Activated CD4-positive, alpha-beta T cell treated with anti-CD3 and anti-CD28 coated beads, Interleukin-2, amount 10 ng/mL, durations not matched to agents 7 days and 5 days (primary cell): ENCODE results near the gene NGFR. TPM values are rescaled to one million over a fixed set of nuclear protein-coding genes. Genes with fewer than 3 reads are reported as not detected.
A peak's percentile ranks its signal among the peaks of the same experiment; 100 is the strongest.

Experiments
- CTCF ChIA-PET: fragments of 350-600 bp; sonication (Branson Sonifier 250); formaldehyde crosslinking; loops from one replicate; lab custom pipeline; 2021; ENCODE audit warnings: antibody characterized with exemption; lab: Charles Lee
- POLR2A ChIA-PET: fragments of 350-600 bp; sonication (Branson Sonifier 250); formaldehyde crosslinking; loops from one replicate; lab custom pipeline; 2021; ENCODE audit warnings: antibody characterized with exemption; lab: Charles Lee
- DNase-seq: peaks from one replicate; pipeline ENCODE4 v3.0.0-alpha.2; 2020
- H3K27ac Mint-ChIP-seq: one replicate; pipeline ENCODE4 v1.8.0; 2021; ENCODE audit warnings: mild to moderate bottlenecking, moderate library complexity, mixed read lengths
- H3K27me3 Mint-ChIP-seq: one replicate; pipeline ENCODE4 v1.8.0; 2021; ENCODE audit warnings: mixed read lengths
- H3K36me3 Mint-ChIP-seq: one replicate; pipeline ENCODE4 v1.8.0; 2021; ENCODE audit warnings: low read depth, mixed read lengths
- H3K4me1 Mint-ChIP-seq: one replicate; pipeline ENCODE4 v1.8.0; 2021; ENCODE audit warnings: mixed read lengths
- H3K4me3 Mint-ChIP-seq: one replicate; pipeline ENCODE4 v1.8.0; 2021; ENCODE audit warnings: mild to moderate bottlenecking, moderate library complexity, mixed read lengths
- H3K9me3 Mint-ChIP-seq: one replicate; pipeline ENCODE4 v1.8.0; 2021; ENCODE audit warnings: mixed read lengths
- microRNA-seq: library from miRNA; unstranded; fragments of <30 nt; microRNA quantifications from one replicate; pipeline ENCODE4 v1.2.0, GENCODE V29; 2021; ENCODE audit warnings: borderline microRNAs expressed, borderline replicate concordance
- total RNA-seq, 2 experiments: library from RNA; stranded (reverse); gene quantifications; one replicate each; pipeline ENCODE4 v1.2.3, GENCODE V29; 2021

The NGFR gene
- total RNA-seq, 2 experiments from 2014 or later, result 0.07 TPM; not detected in 1

- Mint-ChIP-seq H3K4me1 (no peaks in the 10 kb centered on the region), H3K9me3 (no peaks in the 10 kb centered on the region), H3K4me3 (no peak overlapping the region), H3K27me3 (peaks cover 2% of the 10 kb centered on the region), H3K36me3 (no peaks in the 10 kb centered on the region), H3K27ac (no peak overlapping the region)
- ChIA-PET CTCF (interaction anchor here (0.6 to 4.1 kb wide), 45 partner anchors 10 to 466 kb away, joined by 3 to 35 read pairs (median 4); partner anchors contain the start of genes NGFR, NXPH3, PHB1 and SLC35B1), POLR2A (no interaction called here)
- DNase-seq, result peak; percentile 82
These were observed 61.3 kb downstream of the NGFR start for GRCh38 chr17:49556223-49556943.

GRCh38 chr17:49557312-49558024 is 62.4 kb downstream of the NGFR start:
- ChIA-PET POLR2A (interaction anchor here (0.7 kb wide), 1 partner anchor 18 kb away, joined by 3 read pairs; the partner anchor contains the start of gene NXPH3), CTCF (interaction anchor here (0.7 to 4.1 kb wide), 29 partner anchors 9 to 440 kb away, joined by 3 to 35 read pairs (median 5); partner anchors contain the start of genes NGFR, NXPH3, PHB1 and SLC35B1)
- no peak overlapping the region for H3K27ac Mint-ChIP-seq
- H3K36me3 Mint-ChIP-seq, result no peaks in the 10 kb centered on the region
- H3K9me3 Mint-ChIP-seq, result no peaks in the 10 kb centered on the region
- peak; percentile 56 for DNase-seq
- no peak overlapping the region for H3K4me3 Mint-ChIP-seq
- no peaks in the 10 kb centered on the region for H3K4me1 Mint-ChIP-seq
- peaks cover 2% of the 10 kb centered on the region for H3K27me3 Mint-ChIP-seq

Small RNA genes within 50 kb of the gene (microRNA-seq; reads per million reads assigned to microRNA genes)
- gene MIR6165, result not detected

Other genes starting within 250 kb of the NGFR start
- gene ZNF652, start 133.0 kb upstream of the NGFR start, total RNA-seq, result 10 to 100 TPM; 32.1 to 36.2 TPM
- gene PHB1, start 80.4 kb upstream of the NGFR start, total RNA-seq, result 100 to 1,000 TPM; 132 to 153 TPM
- not detected for gene NXPH3, start 80.6 kb downstream of the NGFR start, total RNA-seq
- 10 to 100 TPM; 64.1 to 68.1 TPM for gene SPOP, start 182.8 kb downstream of the NGFR start, total RNA-seq
- 10 to 100 TPM; 55.8 to 70.1 TPM for gene SLC35B1, start 212.7 kb downstream of the NGFR start, total RNA-seq